ENCODE measurements around the gene POU2F3. TPM values are rescaled to one million over a fixed set of nuclear protein-coding genes. Genes with fewer than 3 reads are reported as not detected.

Gene POU2F3
- total and polyA plus RNA-seq, 8 donors, result 0.18 to 1.9 (median 1.3) TPM; not detected in 2

GRCh38 chr11:120215634-120216033 lies 24.3 kb upstream of the POU2F3 start:
- H3K4me3 ChIP-seq, result no peak overlapping the region
- TF ChIP-seq EP300 (IDR thresholded peaks at IDR 0.05) (no peak), POLR2AphosphoS5 (IDR thresholded peaks at IDR 0.05) (peak in 1 of 3 donors; percentile 45), CTCF (IDR thresholded peaks at IDR 0.05) (no peak)
- peaks cover 0 to 6% (median 0%) of the 10 kb centered on the region in 3 donors for H3K27me3 ChIP-seq
- H3K36me3 ChIP-seq, result peaks cover 0 to 10% (median 7%) of the 10 kb centered on the region in 4 donors
- intact Hi-C loops (cut with DNase I; ENCODE audit: low total_unique reads), result no loop called here
- WGBS, 5 donors, result 47 to 66% (median 49%) methylated on average over 5 of the region's 5 CpGs
- H3K9me3 ChIP-seq, result no peaks in the 10 kb centered on the region
- peak overlapping the region in 4 of 5 donors; percentile 53 to 90 (median 76) for H3K27ac ChIP-seq
- DNase-seq, result peak in 1 of 2 donors; percentile 43
- peaks cover 36 to 94% (median 86%) of the 10 kb centered on the region in 4 donors for H3K4me1 ChIP-seq

- H3K4me1 ChIP-seq, result peaks cover 43 to 99% (median 91%) of the 10 kb centered on the region in 4 donors
- peaks cover 0 to 3% (median 0%) of the 10 kb centered on the region in 3 donors for H3K27me3 ChIP-seq
- TF ChIP-seq CTCF (IDR thresholded peaks at IDR 0.05), result no peak
- intact Hi-C loops (cut with DNase I; ENCODE audit: low total_unique reads), result no loop called here
- peak overlapping the region in 4 of 5 donors; percentile 53 to 90 (median 76) for H3K27ac ChIP-seq
- WGBS, 5 donors, result 75 to 89% (median 85%) methylated on average over 7 to 8 of the region's 8 CpGs
- H3K36me3 ChIP-seq, result peaks cover 0 to 10% (median 7%) of the 10 kb centered on the region in 4 donors
- no peaks in the 10 kb centered on the region for H3K9me3 ChIP-seq
- DNase-seq, result no peak
- H3K4me3 ChIP-seq, result no peak overlapping the region
These were observed 23.4 kb upstream of the POU2F3 start for GRCh38 chr11:120216426-120217102.

- peak overlapping the region; percentile 7 to 90 (median 68) for H3K27ac ChIP-seq
- peaks cover 45 to 99% (median 91%) of the 10 kb centered on the region in 4 donors for H3K4me1 ChIP-seq
- TF ChIP-seq CTCF (IDR thresholded peaks at IDR 0.05) (no peak), POLR2A (IDR thresholded peaks at IDR 0.05) (no peak)
- 79 to 87% (median 81%) methylated on average over 10 to 12 of the region's 12 CpGs for whole genome bisulfite sequencing, 5 donors
- H3K27me3 ChIP-seq, result no peaks in the 10 kb centered on the region
- no peaks in the 10 kb centered on the region for H3K9me3 ChIP-seq
- H3K4me3 ChIP-seq, result no peak overlapping the region
- intact Hi-C loops (cut with DNase I; ENCODE audit: low total_unique reads), result no loop called here
- peaks cover 0 to 10% (median 7%) of the 10 kb centered on the region in 4 donors for H3K36me3 ChIP-seq
- DNase-seq, result no peak
These were observed 22.4 kb upstream of the POU2F3 start for GRCh38 chr11:120217526-120217925.

GRCh38 chr11:120217941-120218694 lies 21.8 kb upstream of the POU2F3 start:
- 24 to 44% (median 34%) methylated on average over 8 to 12 of the region's 12 CpGs for WGBS, 5 donors
- peak overlapping the region in 1 of 4 donors; percentile 3 for H3K4me3 ChIP-seq
- TF ChIP-seq POLR2A (IDR thresholded peaks at IDR 0.05) (no peak), POLR2AphosphoS5 (IDR thresholded peaks at IDR 0.05) (no peak), CTCF (IDR thresholded peaks at IDR 0.05) (no peak), EP300 (IDR thresholded peaks at IDR 0.05) (no peak)
- peaks cover 45 to 98% (median 88%) of the 10 kb centered on the region in 4 donors for H3K4me1 ChIP-seq
- H3K27me3 ChIP-seq, result no peaks in the 10 kb centered on the region
- intact Hi-C loops (cut with DNase I; ENCODE audit: low total_unique reads), result no loop called here
- peaks cover 0 to 10% (median 7%) of the 10 kb centered on the region in 4 donors for H3K36me3 ChIP-seq
- peak overlapping the region; percentile 33 to 90 (median 68) for H3K27ac ChIP-seq
- no peaks in the 10 kb centered on the region for H3K9me3 ChIP-seq
- peak; percentile 53 to 66 for DNase-seq

Measured in stomach (tissue), 9 donors.